Activated CD8-positive, alpha-beta T cell treated with anti-CD3 and anti-CD28 coated beads for 36 hours (primary cell): Measurements from ENCODE around the gene CUBN. TPM values are rescaled to one million over a fixed set of nuclear protein-coding genes. Genes with fewer than 3 reads are reported as not detected.

Experiments used
- ATAC-seq: fragments of 200-7000 bp; cut with Tn5 transposase; one replicate; pipeline ENCODE4 v1.10.0; 2021; ENCODE audit warnings: mild to moderate bottlenecking, moderate library complexity
- CTCF ChIA-PET: fragments of 350-600 bp; sonication (Branson Sonifier 250); formaldehyde crosslinking; loops from one replicate; lab custom pipeline; 2021; ENCODE audit warnings: antibody characterized with exemption; lab: Charles Lee
- POLR2A ChIA-PET: fragments of 350-600 bp; sonication (Branson Sonifier 250); formaldehyde crosslinking; loops from one replicate; lab custom pipeline; 2021; ENCODE audit warnings: antibody characterized with exemption; lab: Charles Lee
- DNase-seq: peaks from one replicate; pipeline ENCODE4 v3.0.0-alpha.2; 2020
- H3K27ac Mint-ChIP-seq: one replicate; pipeline ENCODE4 v1.8.0; 2021; ENCODE audit warnings: mild to moderate bottlenecking, mixed read lengths
- H3K27me3 Mint-ChIP-seq: one replicate; pipeline ENCODE4 v1.8.0; 2021; ENCODE audit warnings: mixed read lengths
- H3K36me3 Mint-ChIP-seq: one replicate; pipeline ENCODE4 v1.8.0; 2021; ENCODE audit warnings: low read depth, mixed read lengths
- H3K4me1 Mint-ChIP-seq: one replicate; pipeline ENCODE4 v1.8.0; 2021; ENCODE audit warnings: low read depth, mixed read lengths
- H3K4me3 Mint-ChIP-seq: one replicate; pipeline ENCODE4 v1.8.0; 2021; ENCODE audit warnings: mild to moderate bottlenecking, moderate library complexity, mixed read lengths
- H3K9me3 Mint-ChIP-seq: one replicate; pipeline ENCODE4 v1.8.0; 2021; ENCODE audit warnings: mixed read lengths
- CTCF ChIP-seq: fragments of 200-600 bp; IDR thresholded peaks from one replicate; pipeline ENCODE4 v1.8.0; 2022; ENCODE audit warnings: antibody characterized with exemption, mild to moderate bottlenecking
- intact Hi-C: fragments of 100-400 bp; cut with micrococcal nuclease; formaldehyde crosslinking; loops from one replicate; pipeline ENCODE4 v1.10.0; 2022
- total RNA-seq, 2 experiments: library from RNA; stranded (reverse); gene quantifications; one replicate each; pipeline ENCODE4 v1.2.3, GENCODE V29; 2021

CUBN gene
- total RNA-seq, 2 experiments from 2014 or later: 0.38 to 0.65 TPM

GRCh38 chr10:16811292-16811691, 318.3 kb downstream of the CUBN start:
- POLR2A ChIA-PET: interaction anchor here (0.9 kb wide), 1 partner anchor 375 kb away, joined by 3 read pairs; the partner anchor contains the start of gene PTER

GRCh38 chr10:16809074-16809718, 320.4 kb downstream of the CUBN start:
- POLR2A ChIA-PET: interaction anchor here (3.2 kb wide), 1 partner anchor 8 kb away, joined by 15 read pairs; the partner anchor contains the start of gene RSU1
- TF ChIP-seq CTCF: peak; percentile 65
- H3K27me3 Mint-ChIP-seq: no peaks in the 10 kb centered on the region

More at GRCh38 chr10:16811292-16811691, 318.3 kb downstream of the CUBN start:
- Mint-ChIP-seq H3K4me1 (peaks cover 36% of the 10 kb centered on the region), H3K4me3 (no peak overlapping the region), H3K27me3 (no peaks in the 10 kb centered on the region), H3K27ac (no peak overlapping the region), H3K9me3 (no peaks in the 10 kb centered on the region), H3K36me3 (peaks cover 10% of the 10 kb centered on the region)
- ATAC-seq (no peak), DNase-seq (no peak)
- CTCF ChIA-PET: interaction anchor here (1.3 to 3.0 kb wide), 2 partner anchors 9 to 909 kb away, joined by 3 to 9 read pairs; no protein-coding TSS in a partner anchor
- TF ChIP-seq CTCF: no peak
- intact Hi-C loops: loop anchor here (10.0 kb wide), 1 partner anchor 1844 kb away; the partner anchor contains the start of genes ARL5B and NSUN6

GRCh38 chr10:16804123-16804522, 325.5 kb downstream of the CUBN start:
- Mint-ChIP-seq H3K36me3 (peaks cover 15% of the 10 kb centered on the region), H3K9me3 (peaks cover 2% of the 10 kb centered on the region), H3K27ac (no peak overlapping the region), H3K4me1 (peaks cover 28% of the 10 kb centered on the region), H3K4me3 (no peak overlapping the region), H3K27me3 (no peaks in the 10 kb centered on the region)
- POLR2A ChIA-PET: interaction anchor here (1.7 kb wide), 1 partner anchor 12 kb away, joined by 5 read pairs; no protein-coding TSS in a partner anchor
- TF ChIP-seq CTCF: no peak
- ATAC-seq: no peak
- intact Hi-C loops: no loop called here
- CTCF ChIA-PET: interaction anchor here (1.0 to 2.0 kb wide), 6 partner anchors 9 to 925 kb away, joined by 3 to 7 read pairs (median 3); no protein-coding TSS in a partner anchor
- no peak for DNase-seq

More at GRCh38 chr10:16809074-16809718, 320.4 kb downstream of the CUBN start:
- Mint-ChIP-seq H3K27ac (no peak overlapping the region), H3K4me1 (peaks cover 20% of the 10 kb centered on the region), H3K36me3 (peaks cover 15% of the 10 kb centered on the region), H3K9me3 (peaks cover 2% of the 10 kb centered on the region), H3K4me3 (no peak overlapping the region)
- CTCF ChIA-PET: interaction anchor here (0.7 to 1.0 kb wide), 7 partner anchors 9 to 907 kb away, joined by 3 to 8 read pairs (median 3); no protein-coding TSS in a partner anchor
- intact Hi-C loops: no loop called here
- peak; percentile 83 for DNase-seq
- ATAC-seq: peak; percentile 89

DNA sequence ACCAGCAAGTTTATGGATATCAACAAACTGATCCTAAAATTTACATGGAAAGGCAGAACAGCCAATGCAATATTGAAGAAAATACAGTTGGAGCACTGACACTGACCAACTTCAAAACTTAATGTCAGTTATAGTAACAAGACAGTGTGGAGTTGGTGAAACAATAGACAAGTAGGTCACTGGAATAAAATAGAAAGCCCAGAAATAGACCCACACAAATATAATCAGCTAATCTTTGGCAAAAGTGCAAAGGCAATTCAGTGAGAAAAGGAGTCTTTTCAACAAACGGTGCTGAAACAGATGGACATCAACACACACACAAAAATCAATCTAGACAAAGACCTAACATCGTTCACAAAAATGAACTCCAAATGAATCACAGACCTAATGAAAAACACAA, 326.1 kb downstream of the CUBN start:
- POLR2A ChIA-PET: interaction anchor here (1.7 kb wide), 1 partner anchor 13 kb away, joined by 5 read pairs; no protein-coding TSS in a partner anchor
- no peak for DNase-seq
- Mint-ChIP-seq H3K4me3 (no peak overlapping the region), H3K9me3 (peaks cover 2% of the 10 kb centered on the region), H3K27ac (no peak overlapping the region), H3K4me1 (peaks cover 33% of the 10 kb centered on the region), H3K36me3 (peaks cover 20% of the 10 kb centered on the region), H3K27me3 (no peaks in the 10 kb centered on the region)
- CTCF ChIA-PET: interaction anchor here (1.2 to 2.0 kb wide), 5 partner anchors 10 to 924 kb away, joined by 3 to 7 read pairs (median 3); no protein-coding TSS in a partner anchor
- intact Hi-C loops: no loop called here
- ATAC-seq: no peak
- TF ChIP-seq CTCF: no peak
